Stimulated activated naive CD8-positive, alpha-beta T cell treated with anti-CD3 and anti-CD28 coated beads, Interleukin-15, amount 100 ng/mL, for 72 hours (primary cell): Measurements from ENCODE around the gene STK16.

ENCODE experiments used
- ATAC-seq: fragments of 150-1000 bp; cut with Tn5 transposase; 2 replicates; pipeline ENCODE4 v1.10.0; 2021; ENCODE audit warnings: mild to moderate bottlenecking, moderate library complexity
- DNase-seq, 2 donors: peaks; one replicate each; pipeline ENCODE4 v3.0.0; 2021 to 2022
- H3K27ac Mint-ChIP-seq, 2 donors: one replicate each; pipeline ENCODE4 v1.8.0; 2022; ENCODE audit warnings: mild to moderate bottlenecking in 2 of 2, mixed read lengths in 2 of 2, moderate library complexity in 2 of 2
- H3K27me3 Mint-ChIP-seq: one replicate; pipeline ENCODE4 v1.8.0; 2022; ENCODE audit warnings: mixed read lengths
- H3K4me1 Mint-ChIP-seq: one replicate; pipeline ENCODE4 v1.8.0; 2022; ENCODE audit warnings: mild to moderate bottlenecking, mixed read lengths
- H3K4me3 Mint-ChIP-seq, 2 donors: one replicate each; pipeline ENCODE4 v1.8.0; 2022; ENCODE audit warnings: mild to moderate bottlenecking in 2 of 2, mixed read lengths in 2 of 2, moderate library complexity in 1 of 2
- H3K9me3 Mint-ChIP-seq, 2 donors: one replicate each; pipeline ENCODE4 v1.8.0; 2022; ENCODE audit warnings: mixed read lengths in 2 of 2

The STK16 gene

GRCh38 chr2:219209236-219210195, 35.8 kb upstream of the STK16 start:
- H3K9me3 Mint-ChIP-seq: peaks cover 0 to 3% of the 10 kb centered on the region in 2 donors

GRCh38 chr2:219210196-219210885, 34.9 kb upstream of the STK16 start:
- ATAC-seq (no peak), DNase-seq (no peak)
- no peaks in the 10 kb centered on the region for H3K9me3 Mint-ChIP-seq
- peak overlapping the region in 1 of 2 donors; percentile 42 for H3K4me3 Mint-ChIP-seq
- peak overlapping the region; percentile 36 to 80 for H3K27ac Mint-ChIP-seq
- H3K4me1 Mint-ChIP-seq: peaks cover 64% of the 10 kb centered on the region
- no peaks in the 10 kb centered on the region for H3K27me3 Mint-ChIP-seq

More at GRCh38 chr2:219209236-219210195, 35.8 kb upstream of the STK16 start:
- peaks cover 58% of the 10 kb centered on the region for H3K4me1 Mint-ChIP-seq
- ATAC-seq: no peak
- peak overlapping the region; percentile 40 to 60 for H3K4me3 Mint-ChIP-seq
- H3K27ac Mint-ChIP-seq: peak overlapping the region; percentile 21 to 87
- DNase-seq: no peak
- no peaks in the 10 kb centered on the region for H3K27me3 Mint-ChIP-seq

GRCh38 chr2:219210886-219211362, 34.4 kb upstream of the STK16 start:
- peaks cover 66% of the 10 kb centered on the region for H3K4me1 Mint-ChIP-seq
- H3K9me3 Mint-ChIP-seq: no peaks in the 10 kb centered on the region
- H3K27ac Mint-ChIP-seq: peak overlapping the region; percentile 89 to 92
- ATAC-seq (no peak), DNase-seq (no peak)
- H3K4me3 Mint-ChIP-seq: no peak overlapping the region
- no peaks in the 10 kb centered on the region for H3K27me3 Mint-ChIP-seq

- H3K27ac Mint-ChIP-seq: no peak overlapping the region
- ATAC-seq (no peak), DNase-seq (no peak)
- H3K9me3 Mint-ChIP-seq: no peaks in the 10 kb centered on the region
- H3K4me1 Mint-ChIP-seq: peaks cover 75% of the 10 kb centered on the region
- no peak overlapping the region for H3K4me3 Mint-ChIP-seq
- no peaks in the 10 kb centered on the region for H3K27me3 Mint-ChIP-seq
Observed at GRCh38 chr2:219213026-219213415, 32.3 kb upstream of the STK16 start.

- H3K27me3 Mint-ChIP-seq: no peaks in the 10 kb centered on the region
- ATAC-seq (no peak), DNase-seq (no peak)
- H3K27ac Mint-ChIP-seq: no peak overlapping the region
- no peaks in the 10 kb centered on the region for H3K9me3 Mint-ChIP-seq
- H3K4me3 Mint-ChIP-seq: no peak overlapping the region
- peaks cover 72% of the 10 kb centered on the region for H3K4me1 Mint-ChIP-seq
Observed at GRCh38 chr2:219213486-219214071, 31.7 kb upstream of the STK16 start.

- ATAC-seq (no peak), DNase-seq (no peak)
- no peaks in the 10 kb centered on the region for H3K27me3 Mint-ChIP-seq
- H3K9me3 Mint-ChIP-seq: no peaks in the 10 kb centered on the region
- H3K4me3 Mint-ChIP-seq: no peak overlapping the region
- H3K4me1 Mint-ChIP-seq: peaks cover 71% of the 10 kb centered on the region
- H3K27ac Mint-ChIP-seq: peak overlapping the region in 1 of 2 donors; percentile 61
Observed at GRCh38 chr2:219214141-219214540, 31.1 kb upstream of the STK16 start.

- ATAC-seq: no peak
- H3K27ac Mint-ChIP-seq: peak overlapping the region; percentile 1 to 87
- no peak for DNase-seq
- H3K4me1 Mint-ChIP-seq: peaks cover 71% of the 10 kb centered on the region
- H3K27me3 Mint-ChIP-seq: no peaks in the 10 kb centered on the region
- H3K9me3 Mint-ChIP-seq: no peaks in the 10 kb centered on the region
- H3K4me3 Mint-ChIP-seq: no peak overlapping the region
Observed at GRCh38 chr2:219214786-219215185, 30.5 kb upstream of the STK16 start.

- ATAC-seq: no peak
- Mint-ChIP-seq H3K9me3 (no peaks in the 10 kb centered on the region), H3K27ac (no peak overlapping the region), H3K4me1 (peaks cover 70% of the 10 kb centered on the region), H3K4me3 (peak overlapping the region in 1 of 2 donors; percentile 41), H3K27me3 (no peaks in the 10 kb centered on the region)
- DNase-seq: no peak
Observed at GRCh38 chr2:219215871-219216534, 29.3 kb upstream of the STK16 start.

GRCh38 chr2:219216535-219216915, 28.8 kb upstream of the STK16 start:
- H3K9me3 Mint-ChIP-seq: no peaks in the 10 kb centered on the region

GRCh38 chr2:219218217-219218731, 27.0 kb upstream of the STK16 start:
- no peaks in the 10 kb centered on the region for H3K9me3 Mint-ChIP-seq
- H3K27me3 Mint-ChIP-seq: no peaks in the 10 kb centered on the region
- H3K4me1 Mint-ChIP-seq: peaks cover 55% of the 10 kb centered on the region
- DNase-seq (peak in 1 of 2 donors; percentile 30), ATAC-seq (peak; percentile 56)
- H3K4me3 Mint-ChIP-seq: peak overlapping the region; percentile 87 to 91
- H3K27ac Mint-ChIP-seq: peak overlapping the region; percentile 73 to 94

More at GRCh38 chr2:219216535-219216915, 28.8 kb upstream of the STK16 start:
- Mint-ChIP-seq H3K4me1 (peaks cover 65% of the 10 kb centered on the region), H3K4me3 (peak overlapping the region; percentile 48), H3K27ac (peak overlapping the region; percentile 23 to 85), H3K27me3 (no peaks in the 10 kb centered on the region)
- DNase-seq (no peak), ATAC-seq (no peak)

GRCh38 chr2:219218732-219219701, 26.3 kb upstream of the STK16 start, which contains the start of gene ABCB6:
ABCB6 (minus strand) TSS chr2:219218958; CDS start chr2:219218673, 285 bp downstream.
- peak within 1 kb of the TSS; percentile 80 to 94 for H3K27ac Mint-ChIP-seq
- peaks cover 55% of the 10 kb centered on the region for H3K4me1 Mint-ChIP-seq
- peak within 1 kb of the TSS; percentile 87 to 91 for H3K4me3 Mint-ChIP-seq
- peak; percentile 77 to 88 for DNase-seq
- ATAC-seq: peak; percentile 84
- no peaks in the 10 kb centered on the region for H3K9me3 Mint-ChIP-seq
- H3K27me3 Mint-ChIP-seq: no peaks in the 10 kb centered on the region

- Mint-ChIP-seq H3K4me3 (no peak overlapping the region), H3K27ac (peak overlapping the region in 1 of 2 donors; percentile 8), H3K27me3 (no peaks in the 10 kb centered on the region), H3K4me1 (peaks cover 47% of the 10 kb centered on the region), H3K9me3 (no peaks in the 10 kb centered on the region)
- ATAC-seq (no peak), DNase-seq (no peak)
Observed at GRCh38 chr2:219219784-219220532, 25.3 kb upstream of the STK16 start.

- ATAC-seq (no peak), DNase-seq (no peak)
- H3K4me3 Mint-ChIP-seq: no peak overlapping the region
- H3K27ac Mint-ChIP-seq: no peak overlapping the region
- no peaks in the 10 kb centered on the region for H3K27me3 Mint-ChIP-seq
- no peaks in the 10 kb centered on the region for H3K9me3 Mint-ChIP-seq
- H3K4me1 Mint-ChIP-seq: peaks cover 45% of the 10 kb centered on the region
Observed at GRCh38 chr2:219220652-219221402, 24.5 kb upstream of the STK16 start.
